Vagina (tissue), 2 donors: Measurements from ENCODE around the gene TNFRSF14. TPM values are rescaled to one million over a fixed set of nuclear protein-coding genes. Genes with fewer than 3 reads are reported as not detected.

ENCODE experiments used
- DNase-seq, 2 donors: peaks; one replicate each; pipeline ENCODE4 v3.0.0-alpha.2; 2017; ENCODE audit errors: extremely low spot score in 2 of 2
- H3K27ac ChIP-seq: fragments of 200-600 bp; sonication (generic); one replicate; pipeline ENCODE4 v1.5.1; 2019
- H3K27me3 ChIP-seq: fragments of 200-600 bp; sonication (generic); one replicate; pipeline ENCODE4 v1.5.1; 2019
- H3K36me3 ChIP-seq, 2 donors: fragments of 200-600 bp; sonication (generic); one replicate each; pipeline ENCODE4 v1.5.1; 2017 to 2019
- H3K4me1 ChIP-seq: fragments of 200-600 bp; sonication (generic); one replicate; pipeline ENCODE4 v1.5.1; 2019
- H3K4me3 ChIP-seq, 2 donors: fragments of 200-600 bp; sonication (generic); 1 replicate in 1 of 2; 2 replicates in 1 of 2; pipeline ENCODE4 v1.5.1; 2016 to 2019
- H3K9me3 ChIP-seq: fragments of 200-600 bp; sonication (generic); one replicate; pipeline ENCODE4 v1.5.1; 2019
- CTCF ChIP-seq, 3 experiments: fragments of 450-650 bp in 2 of 3; fragments of 200-600 bp in 1 of 3; sonication (generic) in 1 of 3; IDR thresholded peaks; one replicate each; pipeline ENCODE4 v1.5.1; 2017 to 2019; ENCODE audit warnings: antibody characterized with exemption in 3 of 3, mild to moderate bottlenecking in 2 of 3, moderate library complexity in 2 of 3
- POLR2A ChIP-seq, 2 donors: fragments of 450-650 bp; IDR thresholded peaks; one replicate each; pipeline ENCODE4 v1.6.1; 2017; ENCODE audit warnings: antibody characterized with exemption in 2 of 2, mild to moderate bottlenecking in 2 of 2, moderate library complexity in 2 of 2
- POLR2AphosphoS5 ChIP-seq, 2 donors: sonication (generic); formaldehyde crosslinking; IDR thresholded peaks; one replicate each; pipeline ENCODE4 v1.9.0; 2017; ENCODE audit warnings: antibody characterized with exemption in 2 of 2, mild to moderate bottlenecking in 2 of 2, low read depth in 1 of 2; ENCODE audit not compliant: insufficient read depth in 1 of 2
- intact Hi-C: fragments of 100-400 bp; cut with DNase I; formaldehyde crosslinking; loops from one replicate; pipeline ENCODE4 v1.15.1; 2023
- total RNA-seq: library from RNA; depleted of rRNA; stranded (reverse); fragments of >200 nt; gene quantifications from one replicate; pipeline ENCODE4 v1.2.3, GENCODE V29; 2016

The TNFRSF14 gene
- total RNA-seq, 1 donor from 2014 or later = 49.6 TPM

GRCh38 chr1:2525920-2526823 is 30.0 kb upstream of the TNFRSF14 start, which contains the start of gene PANK4:
Gene PANK4, minus strand, starts transcription at chr1:2526596. Its CDS starts 9 bp downstream, at chr1:2526587.
- TF ChIP-seq POLR2A (IDR thresholded peaks at IDR 0.05) = peak in 1 of 2 donors; percentile 61
- no peak for TF ChIP-seq CTCF (IDR thresholded peaks at IDR 0.05)
- TF ChIP-seq POLR2AphosphoS5 (IDR thresholded peaks at IDR 0.05; ENCODE audit: insufficient read depth in 1 of 2, low read depth in 1 of 2) = peak in 1 of 2 donors; percentile 50
- Histone ChIP-seq H3K27ac (peak within 1 kb of the TSS; percentile 81), H3K9me3 (no peaks in the 10 kb centered on the region), H3K36me3 (peaks cover 0 to 7% of the 10 kb centered on the region in 2 donors), H3K4me1 (peaks cover 66% of the 10 kb centered on the region), H3K4me3 (peak within 1 kb of the TSS; percentile 81 to 87), H3K27me3 (no peaks in the 10 kb centered on the region)
- DNase-seq = peak in 1 of 2 donors; percentile 91
- intact Hi-C loops = loop anchor here (5.0 kb wide), 1 partner anchor 114 kb away; the partner anchor contains the start of gene PEX10

GRCh38 chr1:2526824-2527555 is 29.2 kb upstream of the TNFRSF14 start:
- Histone ChIP-seq H3K4me3 (peak overlapping the region; percentile 81 to 87), H3K9me3 (no peaks in the 10 kb centered on the region), H3K36me3 (no peaks in the 10 kb centered on the region), H3K27me3 (no peaks in the 10 kb centered on the region), H3K27ac (peak overlapping the region; percentile 77), H3K4me1 (peaks cover 72% of the 10 kb centered on the region)
- DNase-seq = no peak
- intact Hi-C loops = loop anchor here (5.0 kb wide), 1 partner anchor 115 kb away; the partner anchor contains the start of gene PEX10
- no peak for TF ChIP-seq CTCF (IDR thresholded peaks at IDR 0.05)
- no peak for TF ChIP-seq POLR2A (IDR thresholded peaks at IDR 0.05)

- Histone ChIP-seq H3K4me3 (no peak overlapping the region), H3K27me3 (no peaks in the 10 kb centered on the region), H3K36me3 (no peaks in the 10 kb centered on the region), H3K9me3 (no peaks in the 10 kb centered on the region), H3K27ac (no peak overlapping the region), H3K4me1 (peaks cover 74% of the 10 kb centered on the region)
- DNase-seq = no peak
- no peak for TF ChIP-seq CTCF (IDR thresholded peaks at IDR 0.05)
- TF ChIP-seq POLR2AphosphoS5 (IDR thresholded peaks at IDR 0.05; ENCODE audit: insufficient read depth in 1 of 2, low read depth in 1 of 2) = no peak
- TF ChIP-seq POLR2A (IDR thresholded peaks at IDR 0.05) = no peak
- intact Hi-C loops = loop anchor here (5.0 kb wide), 1 partner anchor 115 kb away; the partner anchor contains the start of gene PEX10
Measured at GRCh38 chr1:2527556-2527860, 28.7 kb upstream of the TNFRSF14 start.

GRCh38 chr1:2528016-2528415 is 28.2 kb upstream of the TNFRSF14 start:
- Histone ChIP-seq H3K4me3 (no peak overlapping the region), H3K36me3 (no peaks in the 10 kb centered on the region), H3K9me3 (no peaks in the 10 kb centered on the region), H3K4me1 (peaks cover 78% of the 10 kb centered on the region), H3K27ac (peak overlapping the region; percentile 27), H3K27me3 (no peaks in the 10 kb centered on the region)
- TF ChIP-seq POLR2AphosphoS5 (IDR thresholded peaks at IDR 0.05; ENCODE audit: insufficient read depth in 1 of 2, low read depth in 1 of 2) (no peak), POLR2A (IDR thresholded peaks at IDR 0.05) (no peak), CTCF (IDR thresholded peaks at IDR 0.05) (no peak)
- intact Hi-C loops = loop anchor here (5.0 kb wide), 1 partner anchor 116 kb away; the partner anchor contains the start of gene PEX10
- DNase-seq = no peak
